Embryonic facial prominence (tissue), 1 donor: ENCODE results near the gene MYF6.

Experiments
- DNase-seq: peaks from one replicate; pipeline ENCODE4 v3.0.0-alpha.2; 2016; ENCODE audit errors: extremely low spot score

Gene MYF6

DNA sequence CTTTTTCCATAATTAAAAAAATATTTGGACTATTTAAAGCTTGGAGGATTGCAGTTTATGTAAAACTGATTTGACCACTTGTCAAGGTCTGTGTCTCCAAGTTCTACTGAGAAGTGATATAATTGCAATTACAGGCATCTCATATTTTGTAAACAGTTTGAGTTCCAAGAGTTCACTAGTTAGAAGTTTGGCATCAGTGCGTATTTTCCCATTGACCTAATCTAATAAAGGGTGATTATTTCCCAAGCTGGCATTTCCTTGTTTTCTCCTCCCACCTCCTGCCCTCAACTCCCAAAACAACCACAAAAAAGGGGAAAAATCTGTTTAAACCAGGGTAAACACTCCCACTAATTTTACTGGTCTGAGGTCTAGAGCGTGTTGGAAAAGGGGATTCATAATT, 3.0 kb upstream of the MYF6 start:
- DNase-seq = no peak

- no peak for DNase-seq
Observed at GRCh38 chr12:80707830-80708258, 410 bp downstream of the MYF6 start.

DNA sequence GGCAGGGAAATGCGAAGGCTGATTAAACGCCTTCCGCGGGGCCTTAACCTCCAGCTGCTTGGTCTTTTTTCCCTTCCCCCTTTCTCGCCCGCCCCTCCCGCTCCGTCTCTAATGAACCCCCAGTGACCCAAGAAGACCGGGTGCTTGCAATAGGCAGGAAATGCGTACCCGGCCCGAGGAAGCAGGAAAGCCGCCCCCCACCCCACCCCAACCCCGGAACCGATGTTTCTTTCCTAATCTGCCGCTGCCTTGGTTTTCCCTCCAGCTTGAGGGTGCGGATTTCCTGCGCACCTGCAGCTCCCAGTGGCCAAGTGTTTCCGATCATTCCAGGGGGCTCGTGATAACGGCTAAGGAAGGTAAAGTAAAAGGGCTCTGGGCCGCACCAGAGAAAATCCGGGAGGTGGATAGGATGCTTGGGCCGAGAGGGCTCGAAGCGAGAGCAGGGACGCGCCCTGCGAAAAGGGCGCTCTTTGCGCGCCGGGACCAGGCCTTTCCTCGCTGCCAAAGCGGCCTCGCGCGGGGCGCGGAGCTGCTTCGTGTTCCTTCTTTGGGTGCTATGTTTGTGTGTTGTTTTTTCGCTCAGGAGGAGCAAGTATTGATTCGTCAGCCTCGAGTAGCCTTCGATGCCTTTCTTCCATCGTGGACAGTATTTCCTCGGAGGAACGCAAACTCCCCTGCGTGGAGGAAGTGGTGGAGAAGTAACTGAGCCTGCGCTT, 983 bp downstream of the MYF6 start:
- no peak for DNase-seq

DNA sequence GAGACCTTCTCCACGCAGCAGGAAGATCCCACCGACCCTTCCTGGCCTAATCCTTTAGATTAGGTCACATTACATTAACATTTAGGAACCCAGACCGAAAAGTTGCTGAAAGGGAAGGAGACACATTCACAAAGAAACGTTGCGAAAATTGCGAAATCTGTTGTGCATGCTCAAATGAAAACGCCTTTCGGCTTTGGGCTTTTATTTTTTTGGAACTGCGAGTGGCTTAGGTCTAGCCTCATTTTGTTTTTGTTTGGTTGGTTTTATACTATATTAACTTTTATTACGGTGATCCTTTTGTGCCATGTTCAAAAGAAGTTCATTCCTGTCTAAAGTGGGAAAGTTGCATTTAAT, 1.5 kb downstream of the MYF6 start:
- no peak for DNase-seq

DNA sequence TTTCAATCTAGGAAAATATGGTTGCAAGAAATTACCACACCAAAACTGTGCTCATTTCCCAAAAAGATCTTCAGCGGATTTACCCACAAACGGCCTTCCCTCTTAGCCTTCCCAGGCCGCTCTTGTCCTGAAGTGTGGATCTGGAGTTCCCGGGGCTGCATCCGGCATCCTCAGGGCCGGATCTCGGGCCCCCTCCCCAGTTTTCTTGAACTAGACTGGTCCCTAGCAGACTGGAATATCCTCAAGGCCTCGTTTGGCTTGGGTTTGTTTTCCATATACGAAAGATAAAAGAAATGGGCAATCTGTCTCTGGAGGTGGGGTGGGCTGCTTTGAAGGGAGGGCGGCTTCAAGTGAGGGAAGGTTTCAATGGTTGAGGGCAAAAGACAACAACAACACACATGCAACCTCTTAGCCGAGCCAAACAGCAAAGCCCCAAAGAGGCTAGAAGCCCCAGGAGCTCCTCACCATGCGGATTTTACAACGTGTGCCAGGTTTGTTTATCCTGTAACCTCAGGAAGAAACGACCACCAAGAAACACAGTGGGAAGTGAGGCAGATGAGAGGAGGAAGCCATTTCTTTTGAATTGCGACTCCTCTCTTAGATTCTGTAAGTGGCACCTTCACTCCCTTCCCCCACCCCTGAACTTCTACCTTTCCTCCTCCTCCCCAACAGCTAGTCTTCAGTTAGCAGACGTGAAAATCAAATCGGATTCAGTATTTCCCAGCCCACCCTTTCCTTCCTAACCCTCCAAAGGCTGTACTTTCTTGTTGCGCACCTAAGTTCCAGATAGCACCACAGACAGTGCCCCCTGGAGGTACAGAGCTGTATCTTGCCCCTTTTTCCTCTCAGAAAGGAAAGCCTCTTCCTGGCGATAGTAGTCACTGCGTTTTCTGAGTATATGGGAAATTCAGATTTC, 2.6 kb downstream of the MYF6 start:
- no peak for DNase-seq

DNA sequence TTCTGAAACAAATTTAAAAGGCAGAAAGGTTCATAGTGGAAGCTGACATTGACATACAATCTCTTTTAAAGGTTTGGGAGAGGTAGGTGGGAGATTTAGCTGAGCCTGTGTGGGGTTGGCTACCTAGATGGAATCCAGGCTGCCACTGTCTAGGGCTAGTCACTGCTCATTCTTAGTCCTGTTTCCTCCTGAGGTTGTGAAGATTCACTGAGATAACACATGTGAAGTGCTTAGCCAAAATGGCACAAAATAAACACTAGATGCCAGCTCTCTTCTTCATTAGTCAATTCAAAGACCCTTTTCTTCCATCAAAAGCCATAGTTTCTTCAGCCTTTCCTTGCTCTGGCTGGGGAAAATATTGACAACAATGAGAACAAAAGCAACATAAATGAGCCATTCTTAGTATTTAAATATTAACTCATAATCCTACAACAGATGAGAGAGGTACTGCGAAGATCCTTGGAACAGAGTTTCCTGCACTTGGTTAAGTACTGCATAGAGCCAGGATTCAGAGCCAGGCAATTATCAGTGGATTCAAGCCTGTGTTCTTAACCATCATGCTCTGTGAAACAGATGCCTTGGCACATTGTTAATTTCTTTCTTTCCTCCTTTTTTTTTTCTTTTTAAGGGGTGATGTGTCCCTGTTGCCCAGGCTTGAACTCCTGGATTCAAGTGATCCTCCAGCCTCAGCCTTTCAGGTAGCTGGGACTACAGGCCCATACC, 3.5 kb downstream of the MYF6 start:
- no peak for DNase-seq

DNA sequence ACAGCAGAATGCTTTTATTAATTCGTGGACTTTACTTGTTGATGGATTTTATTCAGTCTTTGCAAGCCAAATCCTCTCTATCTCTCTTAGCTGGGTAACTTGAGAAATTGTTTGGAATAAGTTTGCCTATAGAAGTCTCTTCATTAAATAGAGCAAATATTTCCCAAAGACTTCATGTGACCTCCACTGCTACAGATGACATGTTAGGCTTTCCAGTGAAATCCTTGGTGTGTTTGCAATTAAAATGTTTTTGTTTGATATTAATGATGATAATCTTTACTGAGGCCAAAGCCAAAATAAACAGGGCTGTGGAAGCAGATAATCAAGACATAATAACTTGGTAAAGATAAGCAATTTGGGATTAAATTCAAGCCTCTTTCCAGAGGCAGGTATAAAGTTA, 4.4 kb downstream of the MYF6 start:
- DNase-seq = no peak

DNA sequence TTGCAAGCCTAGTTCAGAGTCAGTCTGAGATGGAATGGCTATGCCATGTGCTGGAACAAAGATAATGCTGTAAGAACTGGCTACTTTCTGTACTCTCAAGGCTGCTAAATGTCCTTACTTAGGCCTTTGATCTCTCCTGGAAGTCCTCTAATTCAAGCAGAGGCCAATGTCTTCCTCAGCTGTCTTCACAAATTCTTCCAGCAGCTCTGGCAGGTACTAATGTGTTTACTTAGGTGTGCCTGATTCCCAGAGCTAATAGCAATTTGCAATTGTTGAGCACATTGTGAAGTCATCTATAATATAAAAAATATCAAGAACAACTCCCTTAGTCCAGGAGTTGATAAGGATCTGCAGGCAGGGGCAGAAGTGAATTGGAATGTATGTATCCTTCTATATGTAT, 5.4 kb downstream of the MYF6 start:
- DNase-seq = no peak

- no peak for DNase-seq
Observed at GRCh38 chr12:80713419-80713818, 6.0 kb downstream of the MYF6 start.

- DNase-seq = no peak
Observed at GRCh38 chr12:80714055-80714454, 6.6 kb downstream of the MYF6 start.

DNA sequence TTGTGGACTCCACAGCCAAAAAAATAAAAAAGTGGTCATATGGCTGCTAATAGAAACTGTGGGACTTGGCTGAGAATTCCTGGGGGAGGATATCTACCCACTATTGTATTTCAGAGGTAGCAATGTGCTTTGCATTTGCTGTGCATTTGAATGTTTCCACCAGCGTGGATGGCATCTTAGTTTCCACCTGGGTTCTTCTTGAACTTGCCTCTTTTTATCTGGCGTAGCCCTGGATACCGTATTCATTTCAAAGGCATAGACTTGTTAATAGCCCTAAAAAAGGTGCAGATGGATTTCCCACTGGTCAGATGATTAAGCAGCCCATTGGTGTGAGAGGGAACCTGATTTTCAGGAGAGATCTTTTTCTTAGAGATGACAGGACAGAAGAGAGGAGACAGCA, 7.4 kb downstream of the MYF6 start:
- DNase-seq = no peak

- no peak for DNase-seq
Observed at GRCh38 chr12:80715713-80716249, 8.3 kb downstream of the MYF6 start.

- no peak for DNase-seq
Observed at GRCh38 chr12:80716696-80717469, 9.4 kb downstream of the MYF6 start, which contains the start of gene MYF5. TSS of gene MYF5 (plus strand) at chr12:80716912. CDS start at chr12:80717064, 152 bp downstream.

DNA sequence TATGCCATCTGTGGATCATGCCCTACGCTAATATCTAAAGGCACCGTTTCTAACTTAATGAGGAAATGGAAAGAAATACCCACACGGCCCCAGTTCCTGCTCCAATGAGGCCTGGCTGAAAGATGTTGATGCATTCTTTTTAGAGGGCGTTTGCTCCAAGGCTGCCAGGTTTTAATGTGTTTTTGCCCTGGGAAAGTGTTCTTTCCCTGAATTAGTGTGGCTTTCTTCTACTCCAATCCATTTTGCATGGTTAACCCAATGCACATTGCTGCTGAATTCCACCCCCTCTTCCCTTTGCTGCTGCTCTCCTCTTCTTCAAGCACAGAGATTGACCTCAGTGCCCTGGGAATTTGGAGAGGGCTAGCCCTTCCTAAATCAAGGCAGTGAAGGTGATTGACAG, 10.4 kb downstream of the MYF6 start:
- no peak for DNase-seq

GRCh38 chr12:80720516-80720915, 13.1 kb downstream of the MYF6 start:
- no peak for DNase-seq

DNA sequence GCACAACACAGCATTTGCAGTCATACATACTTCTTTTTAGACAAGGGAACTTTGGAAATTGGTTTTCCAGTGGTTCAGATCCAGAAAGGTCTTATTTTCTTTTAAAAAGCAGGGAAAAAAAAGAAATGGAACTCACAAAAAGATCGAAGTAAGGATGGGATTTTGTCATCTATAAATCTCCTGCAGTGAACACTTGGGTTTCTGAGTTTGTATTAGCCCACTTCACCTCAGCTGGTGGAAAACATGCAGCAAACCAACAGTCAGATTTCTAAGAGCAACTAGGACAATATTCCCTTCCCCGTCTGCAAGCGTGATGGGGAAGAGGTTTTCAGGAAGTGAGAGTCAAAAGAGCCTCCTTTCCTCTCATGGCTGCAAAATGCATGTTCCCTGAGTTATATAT, 13.9 kb downstream of the MYF6 start:
- no peak for DNase-seq

- DNase-seq = no peak
Observed at GRCh38 chr12:80745851-80746505, 38.5 kb downstream of the MYF6 start.

- no peak for DNase-seq
Observed at GRCh38 chr12:80747800-80748199, 40.4 kb downstream of the MYF6 start.

- no peak for DNase-seq
Observed at GRCh38 chr12:80749456-80749855, 42.0 kb downstream of the MYF6 start.

DNA sequence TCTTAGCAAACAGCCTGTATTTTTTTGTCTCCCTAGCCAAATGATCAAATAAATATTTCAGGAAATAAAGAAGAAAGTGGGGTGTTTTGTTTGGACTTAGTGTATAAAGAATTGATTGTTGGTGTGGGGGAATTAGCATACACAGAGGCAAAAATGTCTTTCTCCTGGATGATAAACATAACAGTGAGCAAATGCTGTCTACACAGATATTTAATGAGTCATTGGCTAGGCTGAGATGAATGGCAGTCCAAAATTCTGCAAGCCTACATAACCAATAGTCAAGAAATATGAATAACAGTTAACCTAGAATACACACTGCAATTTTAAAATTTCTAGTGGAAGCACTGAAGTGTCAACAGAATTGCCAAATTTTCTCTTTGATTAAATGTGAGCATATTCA, 45.0 kb downstream of the MYF6 start:
- DNase-seq = no peak

- no peak for DNase-seq
Observed at GRCh38 chr12:80754274-80754673, 46.8 kb downstream of the MYF6 start.
